HG02678 (cell line): ENCODE results near the gene MED23.

Source experiments
- ATAC-seq: cut with Tn5 transposase; IDR thresholded peaks from one replicate; pipeline ENCODE4 v1.9.1; 2021; ENCODE audit warnings: mild to moderate bottlenecking, moderate library complexity; ENCODE audit not compliant: unreplicated experiment

The MED23 gene

GRCh38 chr6:131640576-131640975 is 12.5 kb upstream of the MED23 start:
- ATAC-seq = no peak

- ATAC-seq = peak; percentile 51
Measured at GRCh38 chr6:131640100-131640499, 12.1 kb upstream of the MED23 start.

GRCh38 chr6:131638013-131638412 is 10.0 kb upstream of the MED23 start:
- no peak for ATAC-seq

GRCh38 chr6:131636880-131637792 is 9.1 kb upstream of the MED23 start, which contains the start of gene ENPP3:
Gene ENPP3 (plus strand): TSS chr6:131637302. CDS start chr6:131637385, 83 bp downstream.
- ATAC-seq = no peak

DNA sequence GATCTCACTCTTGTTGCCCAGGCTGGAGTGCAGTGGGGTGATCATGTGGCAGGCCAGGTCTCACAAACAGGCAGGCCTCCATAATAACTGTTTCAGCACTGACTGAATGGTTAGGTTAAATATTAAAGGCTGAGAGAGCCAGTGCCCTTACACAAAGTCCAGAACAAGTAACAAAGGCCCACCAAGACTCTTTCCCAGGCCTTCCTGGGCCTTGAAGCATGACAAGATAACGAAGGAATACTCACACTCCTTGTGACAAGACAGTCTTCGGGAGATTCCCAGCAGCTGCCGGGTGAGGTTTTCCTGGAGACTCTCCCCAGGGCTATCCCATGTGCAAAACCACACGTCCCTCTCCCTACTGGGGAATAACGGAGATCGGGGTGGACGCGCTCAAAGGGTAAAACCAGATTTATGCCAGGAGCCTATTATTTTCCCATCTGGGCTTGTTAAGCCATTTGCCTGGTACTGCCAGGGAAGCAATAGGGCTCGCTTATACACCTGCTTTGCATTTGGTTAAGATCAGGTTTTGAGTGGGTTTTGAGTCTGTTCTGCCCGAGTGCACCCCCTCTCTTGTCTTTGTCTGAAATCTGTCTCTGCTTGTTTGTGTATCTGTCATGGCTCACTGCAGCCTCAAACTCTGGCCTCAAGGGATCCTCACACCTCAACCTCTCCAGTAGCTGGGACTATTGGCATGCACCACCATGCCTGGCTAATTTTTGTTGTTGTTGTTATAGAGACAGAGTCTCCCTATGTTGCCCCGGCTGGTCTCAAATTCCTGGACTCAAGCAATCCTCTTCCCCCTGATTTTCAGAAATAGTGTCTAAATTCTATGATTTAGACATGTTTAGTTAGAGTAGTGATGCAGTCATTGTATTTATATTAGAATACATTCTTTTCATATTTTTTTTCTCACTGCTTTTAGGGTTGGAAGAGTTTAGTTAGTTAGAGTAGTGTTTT is 7.6 kb upstream of the MED23 start:
- ATAC-seq = peak; percentile 92

DNA sequence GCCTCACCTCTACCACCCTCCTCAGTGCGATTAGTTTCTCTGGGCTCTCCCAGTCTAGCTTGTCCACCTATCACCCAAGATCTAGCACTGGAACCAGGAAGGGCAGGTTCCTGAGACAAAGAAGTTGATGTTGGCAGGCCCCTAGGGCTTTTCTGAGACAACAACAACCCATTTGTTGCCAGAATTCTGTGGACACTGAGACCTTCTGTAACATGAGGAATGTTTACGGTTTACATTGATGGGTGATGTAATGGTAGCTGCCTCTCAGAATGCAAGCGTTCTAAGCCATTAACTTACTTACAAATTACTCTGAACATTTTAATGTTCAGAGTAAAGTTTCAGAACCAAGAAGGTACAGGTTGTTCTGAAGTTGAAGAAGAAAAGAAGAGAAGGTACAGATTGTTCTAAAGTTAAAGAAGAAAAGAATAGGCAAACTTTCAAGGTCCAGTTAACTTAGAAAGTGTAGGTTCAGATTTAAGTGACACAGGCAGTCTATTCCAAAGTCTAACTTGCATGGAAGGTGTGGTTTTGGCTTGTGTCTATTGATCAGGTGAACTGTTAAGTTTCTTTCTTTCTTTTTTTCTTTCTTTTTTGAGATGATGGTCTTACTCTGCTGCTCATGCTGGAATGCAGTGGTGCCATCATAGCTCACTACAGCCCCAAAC is 3.7 kb upstream of the MED23 start:
- ATAC-seq = no peak

- ATAC-seq = no peak
Measured at GRCh38 chr6:131629651-131630050, 1.6 kb upstream of the MED23 start.

DNA sequence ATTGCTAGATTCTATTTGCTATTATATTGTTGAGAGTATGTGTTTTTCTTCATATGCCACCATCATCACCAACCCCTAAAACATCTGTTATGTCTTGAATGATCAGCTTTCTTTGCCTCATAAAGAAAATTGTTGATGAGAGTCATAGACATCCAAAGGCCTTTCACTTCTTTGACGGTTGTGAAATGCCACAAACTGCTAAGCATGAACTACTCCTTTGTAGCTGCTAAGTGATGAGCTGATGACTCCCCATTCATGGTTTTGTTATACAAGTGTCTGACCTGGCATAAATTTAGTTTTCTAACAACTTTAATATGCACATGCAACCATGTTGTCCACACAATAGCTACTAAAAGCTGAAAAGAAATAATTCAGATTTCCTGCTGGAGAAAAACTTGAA is 684 bp upstream of the MED23 start:
- no peak for ATAC-seq

DNA sequence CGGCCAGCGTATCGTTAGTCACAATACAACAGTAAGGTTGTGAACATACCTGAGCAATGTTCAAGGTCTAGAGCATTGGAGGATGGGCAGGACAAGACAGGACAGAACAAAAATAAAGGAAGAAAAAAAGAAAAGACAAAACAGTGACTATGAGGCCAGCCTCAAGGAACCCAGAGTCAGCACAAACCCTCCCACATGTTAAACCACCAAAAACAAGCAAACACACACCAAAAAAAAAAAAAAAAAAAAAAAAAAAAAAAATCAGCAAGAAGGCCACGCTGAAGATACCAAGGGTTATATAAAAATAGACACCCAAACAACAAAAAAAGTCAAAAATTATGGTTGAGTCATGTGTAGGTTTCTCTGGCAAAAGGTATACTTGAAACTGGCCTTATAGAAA is 12.8 kb downstream of the MED23 start:
- ATAC-seq = no peak

DNA sequence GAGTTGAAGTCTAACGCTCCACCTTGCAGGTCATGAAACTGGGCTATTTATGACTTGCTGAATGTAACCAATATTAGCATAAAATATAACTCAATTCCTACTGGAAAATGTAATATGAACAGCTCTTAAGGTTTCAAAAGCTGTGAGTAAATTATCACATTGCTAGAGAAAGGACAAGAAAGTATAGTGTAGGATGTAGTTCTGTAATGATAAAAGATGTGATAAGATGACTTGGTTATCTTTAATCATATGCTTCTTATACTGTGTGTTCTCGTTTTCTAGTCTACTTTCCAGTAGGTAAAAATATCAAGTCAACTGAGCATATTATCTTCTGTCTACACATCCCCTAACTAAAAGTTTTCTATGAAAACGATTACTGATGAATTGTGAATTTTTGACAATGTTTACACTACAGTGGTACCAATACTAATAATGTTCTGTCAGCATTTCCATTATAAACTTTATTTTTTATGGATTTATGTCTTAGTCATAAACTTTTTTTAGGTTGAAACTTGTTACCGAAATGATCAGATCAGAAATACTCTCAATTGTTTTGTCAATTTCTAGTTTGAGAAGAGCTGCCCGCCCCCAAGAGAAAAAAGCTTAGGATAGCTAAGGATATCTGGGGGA is 14.6 kb downstream of the MED23 start:
- no peak for ATAC-seq

DNA sequence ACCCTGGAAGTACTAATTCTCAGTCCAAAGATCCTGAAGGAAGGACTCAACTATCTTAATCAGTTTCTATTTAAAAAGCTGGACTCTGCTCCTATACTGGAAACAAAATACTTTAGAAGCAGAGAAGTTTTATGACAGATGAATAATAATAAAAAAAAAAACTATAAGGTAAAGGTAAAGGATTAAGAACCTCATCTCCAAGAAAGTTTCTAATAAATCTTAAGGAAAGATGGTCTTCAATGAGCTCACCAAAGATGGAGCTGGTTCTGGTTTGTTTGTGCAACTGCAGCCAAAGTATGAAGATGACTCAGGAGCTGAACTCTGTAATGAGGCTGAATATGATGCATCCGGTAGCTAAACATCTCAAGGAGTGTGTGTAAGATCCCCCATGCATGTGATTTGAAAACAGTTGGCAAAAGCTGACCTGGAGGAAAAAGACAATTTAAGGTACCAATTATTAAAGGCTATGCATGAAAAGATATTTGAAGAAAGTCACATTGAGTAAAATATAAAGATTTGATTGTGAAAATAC is 25.2 kb downstream of the MED23 start:
- ATAC-seq = no peak

GRCh38 chr6:131600716-131601115 is 27.3 kb downstream of the MED23 start:
- no peak for ATAC-seq

DNA sequence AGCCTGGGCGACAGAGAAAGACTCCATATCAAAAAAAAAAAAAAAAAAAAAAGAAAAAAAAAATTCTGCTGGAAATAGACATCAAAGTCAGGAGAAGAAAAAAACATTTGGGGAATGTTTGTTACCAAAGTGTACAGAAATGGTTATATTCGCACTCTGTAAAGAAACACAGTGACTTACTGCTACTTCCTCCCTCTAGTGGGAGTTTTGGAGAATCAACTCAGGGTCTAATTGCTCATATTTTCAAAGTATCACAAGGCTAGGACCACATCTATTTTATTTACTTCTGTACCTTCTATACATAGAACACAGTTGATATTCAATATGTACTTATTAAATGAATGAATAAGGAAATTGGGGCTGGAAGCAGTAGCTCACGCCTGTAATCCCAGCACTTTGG is 30.6 kb downstream of the MED23 start:
- ATAC-seq = no peak

DNA sequence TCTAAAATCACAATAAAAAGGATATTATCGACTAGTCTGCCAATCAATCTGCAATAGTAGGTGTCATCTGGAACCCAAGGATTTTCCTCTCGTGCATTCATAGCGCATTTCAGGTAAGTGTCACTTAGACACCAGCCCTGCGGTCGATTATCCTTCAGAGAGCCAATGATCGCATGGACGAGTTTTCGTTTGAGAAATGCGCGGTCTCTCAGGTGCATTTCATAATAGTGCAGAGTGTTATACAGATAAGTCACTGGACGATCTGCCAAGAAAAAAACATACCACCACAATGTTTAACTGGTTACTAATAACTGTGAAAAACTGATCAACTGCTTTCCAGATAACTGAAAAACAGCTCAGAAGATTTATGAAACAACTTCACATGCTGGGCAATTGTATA is 34.0 kb downstream of the MED23 start:
- ATAC-seq = no peak

DNA sequence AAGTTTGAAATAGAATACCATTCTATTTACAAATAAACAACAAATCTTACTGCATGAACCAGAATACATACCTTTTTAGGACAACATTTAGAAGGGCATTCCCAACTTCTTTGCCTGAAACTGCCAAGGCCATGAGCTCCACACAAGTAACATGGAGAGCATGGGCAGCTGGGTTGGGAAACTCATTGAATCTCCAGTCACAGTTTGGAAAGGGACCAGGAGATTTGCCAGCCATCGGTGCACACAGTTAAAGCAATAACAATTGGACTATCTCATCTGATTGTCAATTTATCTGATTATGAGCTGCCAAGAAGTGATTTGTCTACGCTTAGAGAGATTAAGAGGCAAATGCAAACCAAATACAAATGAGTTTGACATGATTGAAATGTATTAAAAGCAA is 35.1 kb downstream of the MED23 start:
- ATAC-seq = no peak

- no peak for ATAC-seq
Measured at GRCh38 chr6:131588643-131589042, 39.4 kb downstream of the MED23 start.

- no peak for ATAC-seq
Measured at GRCh38 chr6:131587909-131588308, 40.1 kb downstream of the MED23 start.

- no peak for ATAC-seq
Measured at GRCh38 chr6:131586543-131586942, 41.5 kb downstream of the MED23 start.

DNA sequence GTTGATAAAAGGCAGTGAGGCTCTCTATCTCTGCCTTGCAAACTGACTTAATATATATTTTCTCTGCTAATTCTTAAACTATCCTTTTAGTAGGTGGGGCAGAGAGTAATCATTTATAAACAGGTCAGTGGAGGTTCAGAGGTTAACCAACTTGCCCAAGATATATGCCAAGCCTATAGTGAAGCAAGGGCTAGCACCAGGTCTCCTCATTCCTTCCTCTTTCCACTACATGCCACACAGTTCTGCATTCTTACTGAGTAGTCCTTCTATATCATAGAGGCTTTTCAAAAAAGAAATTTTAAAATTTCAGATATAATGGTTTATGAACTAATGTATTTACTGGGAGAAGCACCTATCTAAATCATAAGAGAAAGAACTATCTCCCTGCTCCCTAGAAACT is 46.5 kb downstream of the MED23 start:
- ATAC-seq = no peak

DNA sequence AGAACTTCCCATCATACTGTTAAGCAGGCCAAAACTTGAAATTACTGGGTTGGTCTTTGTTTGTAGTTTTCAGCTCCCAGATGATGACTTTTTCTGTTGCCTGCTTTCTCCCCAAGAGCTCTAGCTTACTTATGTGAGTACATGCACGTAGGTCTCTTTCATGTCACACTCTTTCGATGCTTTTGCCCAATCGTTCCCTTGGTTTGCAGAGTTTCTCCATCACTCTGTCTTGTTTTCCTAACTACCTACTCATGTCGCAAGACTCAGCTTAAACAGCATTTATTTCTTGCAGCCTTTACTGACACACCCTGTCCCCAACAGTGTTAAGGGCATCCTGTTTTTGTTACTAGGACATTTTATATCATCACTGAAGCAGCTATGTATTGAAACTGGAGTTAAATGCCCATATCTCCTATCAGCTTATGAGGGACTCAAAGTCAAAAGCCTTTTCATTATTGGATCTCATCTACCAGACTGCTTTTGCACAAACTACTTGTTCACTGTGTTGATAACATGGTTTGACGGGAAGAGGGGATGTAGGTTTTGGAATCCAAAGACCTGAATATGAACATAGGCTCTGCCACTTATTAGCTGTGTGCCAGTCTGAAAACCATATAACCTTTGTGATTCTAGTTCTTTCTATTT is 52.1 kb downstream of the MED23 start:
- ATAC-seq = no peak
